ENCODE results near the gene CDC42BPG. TPM values are rescaled to one million over a fixed set of nuclear protein-coding genes. Genes with fewer than 3 reads are reported as not detected.
"Not testable (repeated sequence)": the region's sequence is repeated elsewhere in the genome, so short reads cannot be mapped to it uniquely, and the experiment has no call there.

Gene CDC42BPG
- polyA plus RNA-seq, 1 donor from 2014 or later: 0.15 TPM

GRCh38 chr11:64831411-64831891, 13.0 kb downstream of the CDC42BPG start:
- peaks cover 3% of the 10 kb centered on the region for H3K36me3 Mint-ChIP-seq
- H3K27me3 Mint-ChIP-seq: no peaks in the 10 kb centered on the region
- H3K4me1 Mint-ChIP-seq: peaks cover 0 to 2% (median 2%) of the 10 kb centered on the region in 3 donors
- no peak overlapping the region for H3K4me3 Mint-ChIP-seq
- no peaks in the 10 kb centered on the region for H3K9me3 Mint-ChIP-seq
- no peak overlapping the region for H3K27ac Mint-ChIP-seq

GRCh38 chr11:64829536-64830251, 14.8 kb downstream of the CDC42BPG start:
- Mint-ChIP-seq H3K36me3 (peaks cover 6% of the 10 kb centered on the region), H3K4me3 (no peak overlapping the region), H3K4me1 (peaks cover 0 to 2% (median 2%) of the 10 kb centered on the region in 3 donors), H3K9me3 (no peaks in the 10 kb centered on the region), H3K27me3 (no peaks in the 10 kb centered on the region), H3K27ac (no peak overlapping the region)

GRCh38 chr11:64827451-64827839, 17.0 kb downstream of the CDC42BPG start:
- H3K27me3 Mint-ChIP-seq: no peaks in the 10 kb centered on the region

GRCh38 chr11:64826578-64827450, 17.6 kb downstream of the CDC42BPG start:
- Mint-ChIP-seq H3K36me3 (peaks cover 5% of the 10 kb centered on the region), H3K4me1 (peaks cover 0 to 2% (median under 1%) of the 10 kb centered on the region in 3 donors), H3K9me3 (no peaks in the 10 kb centered on the region), H3K4me3 (no peak overlapping the region), H3K27ac (no peak overlapping the region), H3K27me3 (no peaks in the 10 kb centered on the region)

More at GRCh38 chr11:64827451-64827839, 17.0 kb downstream of the CDC42BPG start:
- H3K36me3 Mint-ChIP-seq: peaks cover 6% of the 10 kb centered on the region
- peaks cover 0 to 2% (median 2%) of the 10 kb centered on the region in 3 donors for H3K4me1 Mint-ChIP-seq
- H3K27ac Mint-ChIP-seq: no peak overlapping the region
- peak overlapping the region in 1 of 4 donors; percentile 12 for H3K4me3 Mint-ChIP-seq
- no peaks in the 10 kb centered on the region for H3K9me3 Mint-ChIP-seq

GRCh38 chr11:64826062-64826461, 18.4 kb downstream of the CDC42BPG start:
- Mint-ChIP-seq H3K4me3 (no peak overlapping the region), H3K4me1 (peaks cover 0 to 2% (median 0%) of the 10 kb centered on the region in 3 donors), H3K9me3 (no peaks in the 10 kb centered on the region), H3K27me3 (no peaks in the 10 kb centered on the region), H3K36me3 (peaks cover 5% of the 10 kb centered on the region), H3K27ac (no peak overlapping the region)

- Mint-ChIP-seq H3K9me3 (no peaks in the 10 kb centered on the region), H3K36me3 (peaks cover 5% of the 10 kb centered on the region), H3K27me3 (no peaks in the 10 kb centered on the region), H3K4me3 (no peak overlapping the region), H3K4me1 (peaks cover 0 to 2% (median 0%) of the 10 kb centered on the region in 3 donors), H3K27ac (no peak overlapping the region)
Observed at GRCh38 chr11:64823568-64824119, 20.8 kb downstream of the CDC42BPG start.

GRCh38 chr11:64817476-64817875, 27.0 kb downstream of the CDC42BPG start:
- H3K36me3 Mint-ChIP-seq: no peaks in the 10 kb centered on the region

GRCh38 chr11:64815433-64815832, 29.0 kb downstream of the CDC42BPG start:
- Mint-ChIP-seq H3K4me1 (peaks cover 10 to 18% (median 15%) of the 10 kb centered on the region in 3 donors), H3K4me3 (peak overlapping the region in 1 of 4 donors; percentile 81)
- H3K27me3 Mint-ChIP-seq, H3K9me3 Mint-ChIP-seq, H3K27ac Mint-ChIP-seq, H3K36me3 Mint-ChIP-seq: not testable (repeated sequence)

More at GRCh38 chr11:64817476-64817875, 27.0 kb downstream of the CDC42BPG start:
- H3K27me3 Mint-ChIP-seq: no peaks in the 10 kb centered on the region
- no peaks in the 10 kb centered on the region for H3K9me3 Mint-ChIP-seq
- peak overlapping the region in 1 of 3 donors; percentile 93 for H3K27ac Mint-ChIP-seq
- H3K4me3 Mint-ChIP-seq: no peak overlapping the region
- H3K4me1 Mint-ChIP-seq: peaks cover 8 to 17% (median 8%) of the 10 kb centered on the region in 3 donors

GRCh38 chr11:64814712-64815187, 29.7 kb downstream of the CDC42BPG start:
- Mint-ChIP-seq H3K4me1 (peaks cover 15 to 19% (median 17%) of the 10 kb centered on the region in 3 donors), H3K27ac (peak overlapping the region; percentile 77 to 94 (median 90)), H3K36me3 (no peaks in the 10 kb centered on the region), H3K27me3 (no peaks in the 10 kb centered on the region), H3K4me3 (peak overlapping the region; percentile 24 to 80 (median 50)), H3K9me3 (no peaks in the 10 kb centered on the region)

GRCh38 chr11:64813826-64814225, 30.6 kb downstream of the CDC42BPG start:
- Mint-ChIP-seq H3K4me3 (peak overlapping the region in 1 of 4 donors; percentile 64), H3K36me3 (no peaks in the 10 kb centered on the region), H3K27me3 (no peaks in the 10 kb centered on the region), H3K4me1 (peaks cover 18 to 26% (median 22%) of the 10 kb centered on the region in 3 donors), H3K27ac (peak overlapping the region in 1 of 3 donors; percentile 83), H3K9me3 (no peaks in the 10 kb centered on the region)

GRCh38 chr11:64810891-64811272, 33.6 kb downstream of the CDC42BPG start:
- H3K9me3 Mint-ChIP-seq: no peaks in the 10 kb centered on the region
- peak overlapping the region; percentile 93 to 98 (median 96) for H3K4me3 Mint-ChIP-seq
- H3K36me3 Mint-ChIP-seq: peaks cover 2% of the 10 kb centered on the region
- H3K27ac Mint-ChIP-seq: peak overlapping the region; percentile 69 to 87 (median 86)
- no peaks in the 10 kb centered on the region for H3K27me3 Mint-ChIP-seq
- peaks cover 22 to 29% (median 23%) of the 10 kb centered on the region in 3 donors for H3K4me1 Mint-ChIP-seq

- Mint-ChIP-seq H3K27me3 (no peaks in the 10 kb centered on the region), H3K9me3 (no peaks in the 10 kb centered on the region), H3K4me1 (peaks cover 21 to 26% (median 22%) of the 10 kb centered on the region in 3 donors), H3K27ac (peak within 1 kb of the TSS; percentile 69 to 87 (median 86)), H3K36me3 (peaks cover 2% of the 10 kb centered on the region), H3K4me3 (peak within 1 kb of the TSS; percentile 93 to 98 (median 96))
Observed at GRCh38 chr11:64810271-64810890, 34.1 kb downstream of the CDC42BPG start, which contains the start of gene MEN1. TSS of gene MEN1 (minus strand) at chr11:64810551. CDS start at chr11:64810109, 442 bp downstream.

- Mint-ChIP-seq H3K4me3 (peak overlapping the region; percentile 93 to 98 (median 96)), H3K9me3 (no peaks in the 10 kb centered on the region), H3K27ac (peak overlapping the region; percentile 62 to 86 (median 74)), H3K4me1 (peaks cover 20 to 23% (median 20%) of the 10 kb centered on the region in 3 donors), H3K27me3 (no peaks in the 10 kb centered on the region), H3K36me3 (peaks cover 2% of the 10 kb centered on the region)
Observed at GRCh38 chr11:64809781-64810241, 34.6 kb downstream of the CDC42BPG start.

GRCh38 chr11:64805481-64805880, 39.0 kb downstream of the CDC42BPG start:
- H3K27ac Mint-ChIP-seq: no peak overlapping the region

More at GRCh38 chr11:64805481-64805880, 39.0 kb downstream of the CDC42BPG start:
- Mint-ChIP-seq H3K9me3 (no peaks in the 10 kb centered on the region), H3K4me1 (peaks cover 15 to 27% (median 23%) of the 10 kb centered on the region in 3 donors), H3K27me3 (no peaks in the 10 kb centered on the region), H3K4me3 (peak overlapping the region in 2 of 4 donors; percentile 31 to 57), H3K36me3 (peaks cover 2% of the 10 kb centered on the region)

All from IgD-negative memory B cell (primary cell).